ENCODE measurements around the gene AATF.

GRCh38 chr17:37082311-37082860 is 133.6 kb downstream of the AATF start:
- TF ChIP-seq CTCF (IDR thresholded peaks at IDR 0.05) (no peak), POLR2A (IDR thresholded peaks at IDR 0.05) (no peak)

All from Peyer's patch (tissue), 4 donors.